ENCODE data around the gene PDE4D. TPM values are rescaled to one million over a fixed set of nuclear protein-coding genes. Genes with fewer than 3 reads are reported as not detected.

Gene PDE4D
- total RNA-seq, 2 experiments from 2014 or later = 68.5 to 69.8 TPM

DNA sequence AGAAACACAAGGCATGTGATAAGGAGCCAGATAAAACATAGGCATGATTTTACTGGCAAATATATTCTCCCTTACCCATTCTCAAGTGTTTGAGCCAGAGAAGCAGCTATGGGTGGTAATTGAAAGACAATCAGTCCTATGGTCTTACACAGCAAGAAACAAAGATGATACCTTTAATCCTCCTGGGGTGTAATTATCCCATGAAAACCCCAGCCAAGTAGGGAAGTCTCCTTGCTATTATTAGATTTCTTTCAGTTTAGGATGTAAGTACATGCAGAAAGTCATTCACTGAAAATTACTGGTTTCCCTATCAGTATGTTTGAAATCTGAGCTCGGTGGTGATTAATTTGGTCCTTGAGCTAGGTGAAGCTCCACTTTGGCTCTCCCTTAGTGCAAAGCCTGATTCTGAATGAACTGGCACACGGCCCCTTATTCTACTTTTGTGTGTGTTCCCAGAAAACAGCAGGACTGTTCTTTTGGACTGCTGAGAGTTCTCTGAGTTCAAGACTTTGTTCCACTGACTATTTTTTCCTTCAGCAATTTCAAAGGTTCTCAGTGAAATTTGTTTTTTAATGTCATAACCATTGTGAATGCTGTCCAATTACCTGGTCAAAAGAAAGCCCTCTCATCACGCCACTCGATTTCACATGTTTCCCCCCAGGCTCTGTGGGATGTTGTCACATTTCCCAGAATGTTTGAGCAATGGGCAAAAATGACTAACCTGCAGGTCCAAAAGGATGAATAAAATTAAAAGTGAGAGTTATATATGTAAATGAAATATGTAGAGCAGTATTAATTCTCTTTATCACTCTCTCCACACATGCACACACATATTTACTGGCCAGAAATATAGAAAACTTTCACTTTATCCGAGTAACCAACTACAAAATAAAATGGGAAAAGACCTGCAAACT lies 967.6 kb downstream of the PDE4D start:
- intact Hi-C loops (cut with DNase I, micrococcal nuclease) = loop anchor here (1.0 to 2.0 kb wide), 2 partner anchors 35 kb away; no protein-coding TSS in a partner anchor
- H3K9me3 Mint-ChIP-seq (ENCODE audit: low read depth) = no peaks in the 10 kb centered on the region
- peak; percentile 77 for ATAC-seq
- peak overlapping the region; percentile 37 for H3K4me3 Mint-ChIP-seq
- peak overlapping the region; percentile 87 for H3K27ac Mint-ChIP-seq
- no peaks in the 10 kb centered on the region for H3K36me3 Mint-ChIP-seq (ENCODE audit: low read depth)
- peaks cover 6% of the 10 kb centered on the region for H3K27me3 Mint-ChIP-seq
- ChIA-PET CTCF (interaction anchor here (0.6 to 2.1 kb wide), 8 partner anchors 30 to 173 kb away, joined by 3 to 7 read pairs (median 4); no protein-coding TSS in a partner anchor), POLR2A (interaction anchor here (0.6 to 1.0 kb wide), 5 partner anchors 8 to 96 kb away, joined by 3 to 5 read pairs (median 3); no protein-coding TSS in a partner anchor)
- H3K4me1 Mint-ChIP-seq = peaks cover 43% of the 10 kb centered on the region
- peak; percentile 46 for DNase-seq

DNA sequence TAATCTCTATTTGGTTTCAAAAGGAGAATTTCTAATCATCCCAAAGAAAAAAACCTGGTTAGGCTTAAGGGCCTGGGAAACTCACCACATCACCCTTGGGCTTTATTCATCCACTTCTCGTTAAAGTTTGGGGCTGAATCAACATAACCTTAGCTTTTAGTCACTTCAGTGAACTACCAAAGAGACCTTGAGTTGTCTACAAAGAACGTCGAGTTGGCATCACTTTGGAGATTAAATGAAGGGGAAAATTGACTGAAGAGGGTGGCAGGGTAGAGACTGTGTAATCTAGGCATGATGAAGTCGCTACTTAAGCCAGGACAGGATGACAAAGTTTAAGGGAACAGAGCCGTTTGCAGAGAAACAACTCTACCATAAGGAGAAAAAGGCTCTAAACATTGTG lies 969.2 kb downstream of the PDE4D start:
- Mint-ChIP-seq H3K4me1 (peaks cover 44% of the 10 kb centered on the region), H3K36me3 (ENCODE audit: low read depth) (no peaks in the 10 kb centered on the region), H3K9me3 (ENCODE audit: low read depth) (no peaks in the 10 kb centered on the region), H3K27me3 (peaks cover 6% of the 10 kb centered on the region), H3K27ac (no peak overlapping the region), H3K4me3 (no peak overlapping the region)
- CTCF ChIA-PET = interaction anchor here (1.0 to 1.9 kb wide), 2 partner anchors 33 to 38 kb away, joined by 3 read pairs; no protein-coding TSS in a partner anchor
- no peak for DNase-seq
- POLR2A ChIA-PET = no interaction called here
- intact Hi-C loops (cut with DNase I, micrococcal nuclease) = no loop called here
- no peak for ATAC-seq

DNA sequence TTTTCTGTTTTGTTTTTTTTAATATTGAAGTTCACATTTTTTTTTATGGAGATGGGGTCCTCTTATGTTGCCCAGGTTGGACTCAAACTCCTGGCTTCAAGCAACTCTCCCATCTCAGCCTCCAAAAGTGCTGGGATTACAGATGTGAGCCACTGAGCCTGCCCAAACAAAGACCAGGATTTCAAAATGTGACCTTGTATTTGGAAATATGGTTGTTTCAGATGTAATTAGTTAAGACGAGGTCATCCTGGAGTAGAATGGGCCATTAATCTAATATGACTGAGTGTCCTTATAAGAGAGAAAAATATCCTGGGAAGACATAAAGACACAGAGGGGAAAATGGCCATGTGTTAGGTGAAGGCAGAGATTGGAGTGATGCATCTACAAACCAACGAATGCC lies 970.2 kb downstream of the PDE4D start:
- ChIA-PET POLR2A (no interaction called here), CTCF (interaction anchor here (0.6 kb wide), 1 partner anchor 21 kb away, joined by 3 read pairs; no protein-coding TSS in a partner anchor)
- intact Hi-C loops (cut with DNase I, micrococcal nuclease) = no loop called here
- ATAC-seq (no peak), DNase-seq (no peak)
- Mint-ChIP-seq H3K4me1 (peaks cover 46% of the 10 kb centered on the region), H3K9me3 (ENCODE audit: low read depth) (no peaks in the 10 kb centered on the region), H3K36me3 (ENCODE audit: low read depth) (no peaks in the 10 kb centered on the region), H3K27me3 (peaks cover 6% of the 10 kb centered on the region), H3K27ac (no peak overlapping the region), H3K4me3 (no peak overlapping the region)

DNA sequence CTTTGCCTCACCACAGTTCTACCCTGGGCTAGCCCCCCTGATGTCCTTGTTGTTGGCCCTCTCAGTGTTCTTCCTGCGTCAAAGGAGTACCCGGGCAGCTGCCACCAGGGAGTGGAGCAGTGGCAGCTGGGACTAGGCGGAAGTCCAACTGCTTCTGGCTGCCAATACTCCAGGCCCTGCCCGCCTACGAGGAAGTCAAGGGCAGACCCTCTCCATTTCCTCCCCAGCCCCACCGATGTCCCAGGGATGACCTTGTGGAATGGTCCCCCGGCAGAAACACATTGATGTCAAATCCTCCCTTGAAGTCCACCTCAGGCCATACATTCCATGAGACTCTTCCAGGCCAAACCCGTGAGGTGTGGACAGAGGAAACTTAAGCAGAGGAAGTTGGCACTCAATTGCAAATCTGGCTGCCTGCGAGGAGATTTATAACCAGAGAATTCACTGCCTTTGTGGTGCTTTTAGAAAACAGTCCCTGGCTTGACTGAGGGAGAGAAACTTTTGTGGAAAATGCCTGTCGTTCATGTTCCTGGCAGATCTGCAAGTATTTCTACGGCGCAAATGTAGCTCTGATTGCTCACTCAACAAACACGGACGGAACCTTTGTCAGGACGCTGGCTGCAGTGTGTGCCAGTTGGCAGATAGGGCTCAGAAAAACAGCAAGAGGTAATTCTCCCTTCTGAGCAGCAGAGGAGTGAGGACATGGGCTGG lies 970.9 kb downstream of the PDE4D start:
- Mint-ChIP-seq H3K36me3 (ENCODE audit: low read depth) (no peaks in the 10 kb centered on the region), H3K27me3 (peaks cover under 1% of the 10 kb centered on the region), H3K27ac (no peak overlapping the region), H3K4me1 (peaks cover 43% of the 10 kb centered on the region), H3K9me3 (ENCODE audit: low read depth) (no peaks in the 10 kb centered on the region), H3K4me3 (no peak overlapping the region)
- ATAC-seq (no peak), DNase-seq (no peak)
- intact Hi-C loops (cut with DNase I, micrococcal nuclease) = no loop called here
- ChIA-PET POLR2A (no interaction called here), CTCF (no interaction called here)

DNA sequence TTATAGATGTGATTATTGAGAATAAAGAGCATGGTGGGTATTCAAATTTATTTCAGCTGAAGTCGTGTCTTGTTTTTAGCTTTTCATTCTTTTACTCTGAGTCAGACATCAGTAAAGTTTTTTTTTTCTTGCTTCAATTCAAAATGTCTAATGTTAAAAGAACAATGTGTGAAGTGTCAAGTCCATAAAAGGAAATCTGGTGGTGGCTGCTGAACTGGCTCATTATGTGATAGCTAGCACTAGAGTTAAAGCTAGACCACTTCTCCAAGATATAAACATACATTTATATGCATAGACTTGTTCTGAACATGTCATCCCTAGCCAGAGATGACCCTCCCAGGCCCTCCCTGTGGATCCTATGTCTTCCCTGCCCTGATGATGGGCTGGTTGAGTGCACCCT lies 972.4 kb downstream of the PDE4D start:
- ATAC-seq = peak; percentile 30
- peaks cover 2% of the 10 kb centered on the region for H3K27me3 Mint-ChIP-seq
- intact Hi-C loops (cut with DNase I, micrococcal nuclease) = no loop called here
- H3K27ac Mint-ChIP-seq = peak overlapping the region; percentile 16
- H3K9me3 Mint-ChIP-seq (ENCODE audit: low read depth) = no peaks in the 10 kb centered on the region
- H3K36me3 Mint-ChIP-seq (ENCODE audit: low read depth) = no peaks in the 10 kb centered on the region
- peaks cover 28% of the 10 kb centered on the region for H3K4me1 Mint-ChIP-seq
- DNase-seq = no peak
- H3K4me3 Mint-ChIP-seq = no peak overlapping the region
- ChIA-PET CTCF (interaction anchor here (0.6 to 1.6 kb wide), 3 partner anchors 28 to 370 kb away, joined by 3 to 7 read pairs (median 4); no protein-coding TSS in a partner anchor), POLR2A (no interaction called here)

DNA sequence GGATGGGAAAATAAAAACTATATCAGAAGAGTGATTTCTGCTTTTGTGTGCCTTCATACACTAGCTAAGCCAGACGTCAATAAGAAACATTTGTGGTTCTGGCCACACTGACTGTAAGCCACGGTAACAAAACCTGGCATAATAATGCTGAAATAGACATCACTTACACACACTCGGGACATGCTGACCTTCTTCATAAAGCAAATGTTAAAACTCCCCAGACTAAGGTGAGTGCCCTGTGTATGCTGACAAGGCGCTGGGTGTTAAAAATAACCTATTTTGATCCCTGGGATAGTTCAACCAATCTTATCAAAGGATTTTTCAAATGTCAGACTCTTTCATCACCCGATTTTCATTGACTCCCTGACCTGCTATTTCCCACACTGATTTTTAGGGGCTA lies 973.7 kb downstream of the PDE4D start:
- Mint-ChIP-seq H3K27me3 (peaks cover 2% of the 10 kb centered on the region), H3K4me3 (no peak overlapping the region), H3K36me3 (ENCODE audit: low read depth) (no peaks in the 10 kb centered on the region), H3K9me3 (ENCODE audit: low read depth) (no peaks in the 10 kb centered on the region), H3K27ac (no peak overlapping the region), H3K4me1 (peaks cover 18% of the 10 kb centered on the region)
- intact Hi-C loops (cut with DNase I, micrococcal nuclease) = no loop called here
- ATAC-seq (no peak), DNase-seq (no peak)
- ChIA-PET POLR2A (no interaction called here), CTCF (interaction anchor here (1.6 kb wide), 1 partner anchor 26 kb away, joined by 7 read pairs; no protein-coding TSS in a partner anchor)

Small RNAs within 50 kb of the gene (microRNA-seq; reads per million reads assigned to microRNA genes)
- gene MIR582 (ENCODE audit: borderline replicate concordance) = 3.2 reads per million

Measured in activated CD4-positive, alpha-beta T cell treated with anti-CD3 and anti-CD28 coated beads for 36 hours (primary cell).